H1 (cell line): ENCODE measurements around the gene DENND2C. TPM values are rescaled to one million over a fixed set of nuclear protein-coding genes. Genes with fewer than 3 reads are reported as not detected.

ENCODE experiments used
- CTCF ChIA-PET: fragments of 300-600 bp; sonication (Branson Sonifier 250); formaldehyde crosslinking; loops from one replicate; lab custom pipeline; 2021; ENCODE audit not compliant: partially characterized antibody; lab: Charles Lee
- POLR2A ChIA-PET: fragments of 300-600 bp; sonication (Branson Sonifier 250); formaldehyde crosslinking; loops from one replicate; lab custom pipeline; 2021; ENCODE audit warnings: inconsistent platforms; ENCODE audit not compliant: partially characterized antibody; lab: Charles Lee
- DNase-seq, 2 experiments: peaks; one replicate each; pipeline versions ENCODE4 v3.0.0 to v3.0.0-alpha.2; 2010 to 2022; ENCODE audit warnings: low spot score in 2 of 2, low read depth in 1 of 2, mixed read lengths in 1 of 2
- FAIRE-seq: peaks from 2 replicates; lab custom pipeline; 2011; peaks lifted over from hg19 to GRCh38; lab: Jason Lieb, UNC
- H2AFZ ChIP-seq: 2 replicates; pipeline ENCODE4 v1.8.1; 2012; ENCODE audit warnings: low read length, inconsistent platforms
- H2AK5ac ChIP-seq: 2 replicates; pipeline ENCODE4 v1.6.1; 2013; ENCODE audit warnings: low read depth, low read length
- H2BK120ac ChIP-seq: replicated peaks from 2 replicates; pipeline ENCODE3; 2013; ENCODE audit warnings: low read depth, low read length, inconsistent platforms
- H2BK12ac ChIP-seq: 2 replicates; pipeline ENCODE4 v1.6.1; 2013; ENCODE audit warnings: low read depth, low read length
- H2BK15ac ChIP-seq: 2 replicates; pipeline ENCODE4 v1.6.1; 2013; ENCODE audit warnings: low read length
- H2BK20ac ChIP-seq: 2 replicates; pipeline ENCODE4 v1.6.1; 2013; ENCODE audit warnings: low read length
- H2BK5ac ChIP-seq: 2 replicates; pipeline ENCODE4 v1.6.1; 2013; ENCODE audit warnings: low read depth, low read length
- H3K14ac ChIP-seq: 2 replicates; pipeline ENCODE4 v1.6.1; 2013; ENCODE audit warnings: inconsistent platforms; ENCODE audit not compliant: insufficient read length
- H3K18ac ChIP-seq: 2 replicates; pipeline ENCODE4 v1.6.1; 2013; ENCODE audit warnings: low read length; ENCODE audit errors: extremely low read depth
- H3K23ac ChIP-seq: 2 replicates; pipeline ENCODE4 v1.6.1; 2013; ENCODE audit warnings: inconsistent platforms; ENCODE audit not compliant: insufficient read length
- H3K23me2 ChIP-seq: 2 replicates; pipeline ENCODE4 v1.6.1; 2013; ENCODE audit warnings: low read depth, low read length
- H3K27ac ChIP-seq: 2 replicates; pipeline ENCODE4 v1.6.1; 2011; ENCODE audit warnings: low read depth, low read length, inconsistent platforms
- H3K27me3 ChIP-seq, 4 experiments: replicated peaks in 1 of 4; 1 replicate in 1 of 4; 2 replicates in 3 of 4; pipeline versions ENCODE4 v1.6.1 to v1.8.1; 2011 to 2013; ENCODE audit warnings: low read length in 3 of 4, mild to moderate bottlenecking in 3 of 4, inconsistent platforms in 2 of 4, mixed read lengths in 2 of 4, moderate library complexity in 1 of 4; ENCODE audit not compliant: control insufficient read depth in 3 of 4, insufficient read depth in 3 of 4; ENCODE audit errors: extremely low read depth in 1 of 4
- H3K36me3 ChIP-seq, 4 experiments: 2 replicates each; pipeline versions ENCODE4 v1.6.1 to v1.8.1; 2011 to 2013; ENCODE audit warnings: mild to moderate bottlenecking in 4 of 4, low read length in 3 of 4, moderate library complexity in 2 of 4, control low read depth in 1 of 4, inconsistent platforms in 1 of 4; ENCODE audit not compliant: insufficient read depth in 4 of 4, control insufficient read depth in 2 of 4
- H3K4ac ChIP-seq: replicated peaks from 2 replicates; pipeline ENCODE3; 2013; ENCODE audit warnings: low read length, low read depth, mixed read lengths, inconsistent platforms; ENCODE audit not compliant: insufficient read length
- H3K4me1 ChIP-seq, 4 experiments: replicated peaks in 1 of 4; 1 replicate in 1 of 4; 2 replicates in 3 of 4; pipeline versions ENCODE4 v1.6.1 to v1.8.1; 2011 to 2013; ENCODE audit warnings: low read length in 3 of 4, inconsistent platforms in 2 of 4, mixed read lengths in 1 of 4; ENCODE audit not compliant: insufficient read depth in 4 of 4, control insufficient read depth in 3 of 4
- H3K4me2 ChIP-seq, 2 experiments: 2 replicates each; pipeline versions ENCODE4 v1.6.1 to v1.8.1; 2011 to 2013; ENCODE audit warnings: low read depth in 2 of 2, low read length in 2 of 2, control low read depth in 1 of 2, inconsistent platforms in 1 of 2, mild to moderate bottlenecking in 1 of 2; ENCODE audit not compliant: insufficient read depth in 1 of 2
- H3K4me3 ChIP-seq, 4 experiments: fragments of 200-600, 300-600 bp in 1 of 4; sonication (generic), shearing (Covaris generic), sonication (Bioruptor Twin) in 1 of 4; 2 replicates each; pipeline versions ENCODE4 v1.5.1 to v1.8.1; 2011 to 2016; ENCODE audit warnings: low read length in 4 of 4, low read depth in 3 of 4, control low read depth in 2 of 4, inconsistent platforms in 2 of 4, mild to moderate bottlenecking in 2 of 4, mixed read lengths in 1 of 4, moderate library complexity in 1 of 4; ENCODE audit not compliant: insufficient read depth in 2 of 4; ENCODE audit errors: extremely low read depth in 1 of 4
- H3K56ac ChIP-seq: replicated peaks from 2 replicates; pipeline ENCODE3; 2013; ENCODE audit warnings: low read depth, mild to moderate bottlenecking, mixed read lengths, low read length, inconsistent platforms; ENCODE audit not compliant: insufficient read length
- H3K79me1 ChIP-seq: 2 replicates; pipeline ENCODE4 v1.6.1; 2013; ENCODE audit warnings: low read depth, low read length, control low read depth
- H3K79me2 ChIP-seq, 2 experiments: 2 replicates each; pipeline versions ENCODE4 v1.6.1 to v1.8.1; 2012 to 2013; ENCODE audit warnings: low read length in 2 of 2, mild to moderate bottlenecking in 2 of 2, inconsistent platforms in 1 of 2; ENCODE audit not compliant: insufficient read depth in 2 of 2, control insufficient read depth in 1 of 2
- H3K9ac ChIP-seq, 4 experiments: replicated peaks in 1 of 4; 1 replicate in 1 of 4; 2 replicates in 3 of 4; pipeline versions ENCODE4 v1.6.1 to v1.8.1; 2011 to 2013; ENCODE audit warnings: low read depth in 3 of 4, low read length in 3 of 4, control low read depth in 2 of 4, mild to moderate bottlenecking in 2 of 4, moderate library complexity in 2 of 4, inconsistent platforms in 1 of 4; ENCODE audit errors: extremely low read depth in 1 of 4
- H3K9me3 ChIP-seq, 2 experiments: 2 replicates each; pipeline versions ENCODE4 v1.6.1 to v1.8.1; 2012 to 2013; ENCODE audit warnings: mild to moderate bottlenecking in 2 of 2, moderate library complexity in 2 of 2, control low read depth in 1 of 2, inconsistent platforms in 1 of 2, low read depth in 1 of 2, low read length in 1 of 2, mixed read lengths in 1 of 2; ENCODE audit not compliant: insufficient read depth in 2 of 2
- H4K20me1 ChIP-seq, 2 experiments: replicated peaks in 1 of 2; 2 replicates each; pipeline versions ENCODE3 to v1.8.1; 2011 to 2013; ENCODE audit warnings: inconsistent platforms in 2 of 2, low read length in 2 of 2, mild to moderate bottlenecking in 1 of 2; ENCODE audit not compliant: insufficient read depth in 2 of 2, control insufficient read depth in 1 of 2
- H4K5ac ChIP-seq: 2 replicates; pipeline ENCODE4 v1.6.1; 2013; ENCODE audit warnings: low read length, low read depth, mixed read lengths, inconsistent platforms; ENCODE audit not compliant: insufficient read length
- H4K8ac ChIP-seq: 2 replicates; pipeline ENCODE4 v1.8.0; 2013; ENCODE audit warnings: mild to moderate bottlenecking, moderate library complexity, low read length, inconsistent platforms; ENCODE audit not compliant: insufficient read depth; ENCODE audit errors: extremely low read depth
- H4K91ac ChIP-seq: replicated peaks from 2 replicates; pipeline ENCODE3; 2013; ENCODE audit warnings: low read length, mixed read lengths, inconsistent platforms; ENCODE audit not compliant: insufficient read length
- BACH1 ChIP-seq: IDR thresholded peaks from 2 replicates; pipeline ENCODE4 v1.6.1; 2012; ENCODE audit warnings: low read length, improper control_type of control experiment
- CBX5 ChIP-seq: fragments of 300-800, 300-1000 bp; sonication (generic); IDR thresholded peaks from 2 replicates; pipeline ENCODE4 v1.7.1; 2016; ENCODE audit warnings: antibody characterized with exemption, low read length, low read depth
- KDM5A ChIP-seq: fragments of 200-600 bp; IDR thresholded peaks from 2 replicates; pipeline ENCODE4 v1.7.1; 2012; ENCODE audit warnings: mild to moderate bottlenecking, low read length, inconsistent platforms, mixed read lengths
- POLR2AphosphoS5 ChIP-seq: IDR thresholded peaks from 2 replicates; pipeline ENCODE4 v1.6.1; 2011; ENCODE audit warnings: low read depth, low read length
- RFX5 ChIP-seq: IDR thresholded peaks from 2 replicates; pipeline ENCODE4 v1.6.1; 2011; ENCODE audit warnings: low read depth, low read length, improper control_type of control experiment, borderline replicate concordance
- WGBS, 2 experiments: shearing (Covaris generic) in 1 of 2; methylation state at CpG; one replicate each; pipeline versions ENCODE4 v1.1.6 to v1.1.7; 2013 to 2015; ENCODE audit warnings: low lambda C conversion rate in 2 of 2, mixed read lengths in 2 of 2, inconsistent platforms in 1 of 2, low coverage in 1 of 2, missing lambda C conversion rate in 1 of 2; ENCODE audit not compliant: insufficient replicate concordance in 2 of 2, insufficient coverage in 1 of 2, insufficient read length in 1 of 2; ENCODE audit errors: extremely low coverage in 1 of 2, missing lambda C conversion rate in 1 of 2; 5-methylcytosine and 5-hydroxymethylcytosine counted together
- polyA plus RNA-seq, 7 experiments: library from polyadenylated mRNA; depleted of rRNA in 3 of 7; stranded (reverse) in 5 of 7; unstranded in 2 of 7; fragments of >200 nt in 5 of 7; fragments of 200-250 nt in 2 of 7; gene quantifications; 1 replicate in 5 of 7; 2 replicates in 1 of 7; 4 replicates in 1 of 7; pipeline versions ENCODE4 v1.2.1 to v1.2.3, GENCODE V29; 2011 to 2013; ENCODE audit warnings: missing spikeins in 2 of 7, mixed read lengths in 2 of 7
- total RNA-seq: library from RNA; stranded (reverse); fragmentation: NEBNext Ultra II Directional; extraction: Animal tissue kit (Norgen Biotek cat#: 25700); gene quantifications from 2 replicates; pipeline ENCODE4 v1.2.1, GENCODE V29; 2021
- TF ChIP-seq, protein P1 (sequence below), 3 experiments: IDR thresholded peaks; 1 replicate in 2 of 3; 2 replicates in 1 of 3; pipeline versions ENCODE4 v1.5.1 to v1.6.1; 2011; ENCODE audit warnings: low read length in 3 of 3, mild to moderate bottlenecking in 3 of 3, inconsistent platforms in 2 of 3, low read depth in 1 of 3, moderate library complexity in 1 of 3; ENCODE audit not compliant: insufficient read depth in 1 of 3; ENCODE audit errors: control extremely low read depth in 1 of 3

Gene DENND2C
- total and polyA plus RNA-seq, 2 of the 8 experiments (the other 6 are each of a cell fraction or from before 2014, with no cell fraction given): 1.8 to 5.5 TPM

DNA sequence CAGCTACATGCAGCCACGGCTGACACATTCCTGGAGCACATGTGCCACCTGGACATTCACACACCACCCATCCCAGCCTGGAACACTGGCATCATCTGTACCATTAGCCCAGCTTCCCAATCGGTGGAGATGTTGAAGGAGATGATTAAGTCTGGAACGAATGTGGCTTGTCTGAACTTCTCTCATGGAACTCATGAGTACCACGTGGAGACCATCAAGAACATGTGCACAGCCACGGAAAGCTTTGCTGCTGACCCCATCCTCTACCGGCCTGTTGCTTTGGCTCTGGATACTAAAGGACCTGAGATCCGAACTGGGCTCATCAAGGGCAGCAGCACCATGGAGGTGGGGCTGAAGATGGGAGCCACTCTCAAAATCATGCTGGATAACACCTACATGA lies 133.8 kb downstream of the DENND2C start:
- Histone ChIP-seq H2AK5ac (no peak overlapping the region), H4K20me1 (no peaks in the 10 kb centered on the region), H3K14ac (no peak overlapping the region), H3K27ac (no peak overlapping the region), H3K4me2 (no peak overlapping the region), H3K79me1 (no peaks in the 10 kb centered on the region), H2BK12ac (no peak overlapping the region), H2BK20ac (no peak overlapping the region), H3K79me2 (no peaks in the 10 kb centered on the region), H3K18ac (no peak overlapping the region), H3K4me1 (no peaks in the 10 kb centered on the region), H3K36me3 (no peaks in the 10 kb centered on the region), H4K91ac (no peak overlapping the region), H3K56ac (no peak overlapping the region), H3K23me2 (no peaks in the 10 kb centered on the region), H3K4me3 (no peak overlapping the region), H3K23ac (no peak overlapping the region), H4K5ac (no peak overlapping the region), H2BK15ac (no peak overlapping the region), H3K27me3 (no peaks in the 10 kb centered on the region), H2BK5ac (no peak overlapping the region), H4K8ac (no peak overlapping the region), H3K9ac (no peak overlapping the region), H3K4ac (no peak overlapping the region), H2BK120ac (no peak overlapping the region), H3K9me3 (no peaks in the 10 kb centered on the region), H2AFZ (no peak overlapping the region)
- FAIRE-seq (no peak), DNase-seq (no peak)
- POLR2A ChIA-PET: no interaction called here
- CTCF ChIA-PET: no interaction called here
- WGBS, 2 experiments: 87% methylated on average over 7 of the region's 7 CpGs; no CpG with 5 or more reads in 1 of the 2 experiments
- TF ChIP-seq RFX5 (no peak), KDM5A (no peak), POLR2AphosphoS5 (no peak), CBX5 (no peak), BACH1 (no peak)
- TF ChIP-seq, protein P1, sequence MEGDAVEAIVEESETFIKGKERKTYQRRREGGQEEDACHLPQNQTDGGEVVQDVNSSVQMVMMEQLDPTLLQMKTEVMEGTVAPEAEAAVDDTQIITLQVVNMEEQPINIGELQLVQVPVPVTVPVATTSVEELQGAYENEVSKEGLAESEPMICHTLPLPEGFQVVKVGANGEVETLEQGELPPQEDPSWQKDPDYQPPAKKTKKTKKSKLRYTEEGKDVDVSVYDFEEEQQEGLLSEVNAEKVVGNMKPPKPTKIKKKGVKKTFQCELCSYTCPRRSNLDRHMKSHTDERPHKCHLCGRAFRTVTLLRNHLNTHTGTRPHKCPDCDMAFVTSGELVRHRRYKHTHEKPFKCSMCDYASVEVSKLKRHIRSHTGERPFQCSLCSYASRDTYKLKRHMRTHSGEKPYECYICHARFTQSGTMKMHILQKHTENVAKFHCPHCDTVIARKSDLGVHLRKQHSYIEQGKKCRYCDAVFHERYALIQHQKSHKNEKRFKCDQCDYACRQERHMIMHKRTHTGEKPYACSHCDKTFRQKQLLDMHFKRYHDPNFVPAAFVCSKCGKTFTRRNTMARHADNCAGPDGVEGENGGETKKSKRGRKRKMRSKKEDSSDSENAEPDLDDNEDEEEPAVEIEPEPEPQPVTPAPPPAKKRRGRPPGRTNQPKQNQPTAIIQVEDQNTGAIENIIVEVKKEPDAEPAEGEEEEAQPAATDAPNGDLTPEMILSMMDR (IDR thresholded peaks at IDR 0.05; ENCODE audit: control extremely low read depth in 1 of 3, insufficient read depth in 1 of 3, low read depth in 1 of 3, low read length in 3 of 3): no peak
